Aorta (tissue), 5 donors: Measurements from ENCODE around the gene SLC7A8. TPM values are rescaled to one million over a fixed set of nuclear protein-coding genes. Genes with fewer than 3 reads are reported as not detected.
"Not testable (repeated sequence)": the region's sequence is repeated elsewhere in the genome, so short reads cannot be mapped to it uniquely, and the experiment has no call there.

Source experiments
- ATAC-seq: fragments of 200-7000 bp; cut with Tn5 transposase; one replicate; pipeline ENCODE4 v1.9.1; 2022; ENCODE audit warnings: moderate library complexity; ENCODE audit not compliant: low FRiP score
- DNase-seq, 2 donors: peaks; one replicate each; pipeline ENCODE4 v3.0.0-alpha.2; 2020
- H3K27ac ChIP-seq, 2 donors: one replicate each; pipeline ENCODE4 v1.5.1; 2013; ENCODE audit warnings: low read length in 2 of 2, mild to moderate bottlenecking in 2 of 2, moderate library complexity in 2 of 2, control low read depth in 1 of 2, inconsistent platforms in 1 of 2, low read depth in 1 of 2
- H3K27me3 ChIP-seq, 2 donors: one replicate each; pipeline ENCODE4 v1.6.1; 2013; ENCODE audit warnings: control low read depth in 1 of 2, low read length in 1 of 2, mild to moderate bottlenecking in 1 of 2, moderate library complexity in 1 of 2; ENCODE audit not compliant: insufficient read depth in 2 of 2, control insufficient read depth in 1 of 2
- H3K36me3 ChIP-seq, 2 donors: one replicate each; pipeline ENCODE4 v1.6.1; 2013; ENCODE audit warnings: control low read depth in 1 of 2, low read length in 1 of 2, mild to moderate bottlenecking in 1 of 2; ENCODE audit not compliant: insufficient read depth in 2 of 2, control insufficient read depth in 1 of 2
- H3K4me1 ChIP-seq, 2 donors: one replicate each; pipeline ENCODE4 v1.6.1; 2013; ENCODE audit warnings: low read length in 2 of 2, control low read depth in 1 of 2, mild to moderate bottlenecking in 1 of 2, moderate library complexity in 1 of 2; ENCODE audit not compliant: insufficient read depth in 2 of 2, control insufficient read depth in 1 of 2
- H3K4me3 ChIP-seq, 2 donors: one replicate each; pipeline ENCODE4 v1.5.1; 2013; ENCODE audit warnings: low read length in 2 of 2, control low read depth in 1 of 2, mild to moderate bottlenecking in 1 of 2
- H3K9me3 ChIP-seq: one replicate; pipeline ENCODE4 v1.6.1; 2013; ENCODE audit warnings: mild to moderate bottlenecking, low read length; ENCODE audit not compliant: control insufficient read depth
- WGBS, 2 donors: extraction: QIAGEN DNeasy Blood & Tissue Kit; methylation state at CpG; one replicate each; pipeline ENCODE4 v1.1.7; 2013; 5-methylcytosine and 5-hydroxymethylcytosine counted together
- intact Hi-C, 2 donors: fragments of 100-400 bp; cut with DNase I; formaldehyde crosslinking; loops; one replicate each; pipeline versions ENCODE4 v1.14.2 to v1.15.0; 2022
- polyA plus RNA-seq, 2 donors: library from polyadenylated mRNA; stranded (reverse); fragments of 200-250 nt; gene quantifications; one replicate each; pipeline ENCODE4 v1.2.3, GENCODE V29; 2013
- total RNA-seq, 2 donors: library from RNA; stranded (reverse); fragmentation: NEBNext Ultra II Directional; extraction: Animal tissue kit (Norgen Biotek cat#: 25700); gene quantifications; one replicate each; pipeline ENCODE4 v1.2.1, GENCODE V29; 2021
- donor health status: healthy with polysubstance abuse.
- donor health status: Bipolar disorder and iron deficiency.
- donor health status: DM: no; HTN: no; CAD: no.
- donor health status: DM: no; HTN: no; CAD: no.
- donor health status: DM: yes; HTN: yes; CAD: no.

The SLC7A8 gene
- total and polyA plus RNA-seq, 4 donors = 8.9 to 31.4 (median 15.5) TPM

- H3K27ac ChIP-seq = no peak overlapping the region
- no peaks in the 10 kb centered on the region for H3K4me1 ChIP-seq
- no peak overlapping the region for H3K4me3 ChIP-seq
- WGBS, 2 donors = 82 to 88% methylated on average over 7 of the region's 7 CpGs
- no peaks in the 10 kb centered on the region for H3K27me3 ChIP-seq
- intact Hi-C loops = no loop called here
- no peaks in the 10 kb centered on the region for H3K36me3 ChIP-seq
- H3K9me3 ChIP-seq = no peaks in the 10 kb centered on the region
- DNase-seq = no peak
- ATAC-seq = no peak
Measured at GRCh38 chr14:23209651-23210423, 26.4 kb upstream of the SLC7A8 start.

- ATAC-seq (no peak), DNase-seq (no peak)
- Histone ChIP-seq H3K9me3 (no peaks in the 10 kb centered on the region), H3K36me3 (no peaks in the 10 kb centered on the region), H3K4me1 (no peaks in the 10 kb centered on the region), H3K27me3 (no peaks in the 10 kb centered on the region), H3K27ac (no peak overlapping the region), H3K4me3 (no peak overlapping the region)
- intact Hi-C loops = no loop called here
Measured at GRCh38 chr14:23208324-23208723, 24.9 kb upstream of the SLC7A8 start.

- no peaks in the 10 kb centered on the region for H3K27me3 ChIP-seq
- H3K9me3 ChIP-seq = no peaks in the 10 kb centered on the region
- H3K27ac ChIP-seq = no peak overlapping the region
- H3K4me1 ChIP-seq = no peaks in the 10 kb centered on the region
- no peaks in the 10 kb centered on the region for H3K36me3 ChIP-seq
- no peak for DNase-seq
- 53 to 57% methylated on average over 3 of the region's 3 CpGs for WGBS, 2 donors
- no peak overlapping the region for H3K4me3 ChIP-seq
- intact Hi-C loops = no loop called here
- ATAC-seq = no peak
Measured at GRCh38 chr14:23207146-23207540, 23.7 kb upstream of the SLC7A8 start.

GRCh38 chr14:23206422-23207145 is 23.1 kb upstream of the SLC7A8 start:
- no peaks in the 10 kb centered on the region for H3K27me3 ChIP-seq
- H3K9me3 ChIP-seq = no peaks in the 10 kb centered on the region
- H3K4me3 ChIP-seq = no peak overlapping the region
- WGBS, 2 donors = 63 to 73% methylated on average over 3 of the region's 3 CpGs
- no peak for DNase-seq
- no peak overlapping the region for H3K27ac ChIP-seq
- no peaks in the 10 kb centered on the region for H3K36me3 ChIP-seq
- ATAC-seq = no peak
- no peaks in the 10 kb centered on the region for H3K4me1 ChIP-seq
- intact Hi-C loops = no loop called here

GRCh38 chr14:23202001-23202400 is 18.5 kb upstream of the SLC7A8 start:
- 94% methylated on average over 7 of the region's 7 CpGs for WGBS, 2 donors
- Histone ChIP-seq H3K27me3 (no peaks in the 10 kb centered on the region), H3K27ac (no peak overlapping the region), H3K9me3 (no peaks in the 10 kb centered on the region), H3K36me3 (no peaks in the 10 kb centered on the region), H3K4me3 (no peak overlapping the region), H3K4me1 (no peaks in the 10 kb centered on the region)
- DNase-seq = no peak
- intact Hi-C loops = no loop called here
- no peak for ATAC-seq

GRCh38 chr14:23199141-23199540 is 15.7 kb upstream of the SLC7A8 start:
- ATAC-seq, H3K9me3 ChIP-seq, H3K36me3 ChIP-seq, H3K4me3 ChIP-seq, DNase-seq, H3K27ac ChIP-seq, H3K27me3 ChIP-seq, H3K4me1 ChIP-seq, intact Hi-C loops: not testable (repeated sequence)
- 69 to 81% methylated on average over 1 of the region's 1 CpG for WGBS, 2 donors

- 93% methylated on average over 2 of the region's 2 CpGs for WGBS, 2 donors
- DNase-seq, H3K36me3 ChIP-seq, intact Hi-C loops, H3K27me3 ChIP-seq, H3K4me3 ChIP-seq, H3K9me3 ChIP-seq, H3K4me1 ChIP-seq, H3K27ac ChIP-seq, ATAC-seq: not testable (repeated sequence)
Measured at GRCh38 chr14:23196487-23196886, 13.0 kb upstream of the SLC7A8 start.

GRCh38 chr14:23195552-23196101 is 12.2 kb upstream of the SLC7A8 start:
- no peak for DNase-seq
- 80 to 84% methylated on average over 7 of the region's 7 CpGs for WGBS, 2 donors
- intact Hi-C loops = no loop called here
- no peaks in the 10 kb centered on the region for H3K36me3 ChIP-seq
- H3K27ac ChIP-seq = no peak overlapping the region
- no peaks in the 10 kb centered on the region for H3K27me3 ChIP-seq
- no peaks in the 10 kb centered on the region for H3K4me1 ChIP-seq
- no peak overlapping the region for H3K4me3 ChIP-seq
- no peaks in the 10 kb centered on the region for H3K9me3 ChIP-seq
- ATAC-seq = no peak

GRCh38 chr14:23193432-23193831 is 10.0 kb upstream of the SLC7A8 start:
- no peaks in the 10 kb centered on the region for H3K27me3 ChIP-seq
- no peak overlapping the region for H3K27ac ChIP-seq
- intact Hi-C loops = no loop called here
- H3K4me1 ChIP-seq = no peaks in the 10 kb centered on the region
- H3K36me3 ChIP-seq = no peaks in the 10 kb centered on the region
- no peak for DNase-seq
- 14% methylated on average over 3 of the region's 3 CpGs for WGBS, 2 donors
- no peak overlapping the region for H3K4me3 ChIP-seq
- no peak for ATAC-seq
- no peaks in the 10 kb centered on the region for H3K9me3 ChIP-seq
